NT2/D1 (cell line): ENCODE measurements around the gene UNC5C.

Experiments
- DNase-seq: peaks from one replicate; pipeline ENCODE4 v3.0.0-alpha.2; 2011; ENCODE audit warnings: low read depth, low spot score
- H3K27me3 ChIP-seq: 2 replicates; pipeline ENCODE4 v1.6.0; 2011; ENCODE audit warnings: mild to moderate bottlenecking; ENCODE audit not compliant: insufficient read length, insufficient read depth
- H3K36me3 ChIP-seq: 2 replicates; pipeline ENCODE4 v1.6.1; 2011; ENCODE audit warnings: mild to moderate bottlenecking, low read length, mixed read lengths; ENCODE audit not compliant: insufficient read depth, insufficient read length
- H3K4me1 ChIP-seq: 2 replicates; pipeline ENCODE4 v1.5.1; 2011; ENCODE audit not compliant: insufficient read depth, insufficient read length
- H3K4me3 ChIP-seq: 2 replicates; pipeline ENCODE4 v1.5.1; 2011; ENCODE audit warnings: low read depth; ENCODE audit not compliant: insufficient read length
- H3K9ac ChIP-seq: 2 replicates; pipeline ENCODE4 v1.6.0; 2011; ENCODE audit warnings: low read depth; ENCODE audit not compliant: insufficient read length
- H3K9me3 ChIP-seq: 2 replicates; pipeline ENCODE4 v1.5.1; 2011; ENCODE audit warnings: mild to moderate bottlenecking, low read length; ENCODE audit not compliant: insufficient read depth
- SUZ12 ChIP-seq: IDR thresholded peaks from 2 replicates; pipeline ENCODE4 v1.6.1; 2011; ENCODE audit not compliant: insufficient read length, insufficient read depth; ENCODE audit errors: extremely low read depth
- YY1 ChIP-seq: IDR thresholded peaks from 2 replicates; pipeline ENCODE4 v1.6.1; 2011; ENCODE audit not compliant: insufficient read length, insufficient read depth
- ZNF274 ChIP-seq: IDR thresholded peaks from 2 replicates; pipeline ENCODE4 v1.6.1; 2011; ENCODE audit warnings: mild to moderate bottlenecking, low read depth, low read length

UNC5C gene

GRCh38 chr4:95340191-95340590, 208.6 kb downstream of the UNC5C start:
- TF ChIP-seq YY1, result no peak
- no peak for TF ChIP-seq ZNF274
- TF ChIP-seq SUZ12, result no peak
- Histone ChIP-seq H3K4me1 (no peaks in the 10 kb centered on the region), H3K27me3 (no peaks in the 10 kb centered on the region), H3K4me3 (no peak overlapping the region), H3K9me3 (no peaks in the 10 kb centered on the region), H3K9ac (no peak overlapping the region), H3K36me3 (no peaks in the 10 kb centered on the region)
- DNase-seq, result no peak

- Histone ChIP-seq H3K4me1 (no peaks in the 10 kb centered on the region), H3K4me3 (no peak overlapping the region), H3K36me3 (no peaks in the 10 kb centered on the region), H3K9me3 (no peaks in the 10 kb centered on the region), H3K27me3 (no peaks in the 10 kb centered on the region), H3K9ac (no peak overlapping the region)
- no peak for DNase-seq
- TF ChIP-seq SUZ12 (no peak), YY1 (no peak), ZNF274 (no peak)
Measured at GRCh38 chr4:95325665-95326064, 223.1 kb downstream of the UNC5C start.

GRCh38 chr4:95319169-95319568, 229.6 kb downstream of the UNC5C start:
- Histone ChIP-seq H3K36me3 (no peaks in the 10 kb centered on the region), H3K4me1 (no peaks in the 10 kb centered on the region), H3K9ac (no peak overlapping the region), H3K27me3 (no peaks in the 10 kb centered on the region), H3K9me3 (no peaks in the 10 kb centered on the region), H3K4me3 (no peak overlapping the region)
- TF ChIP-seq SUZ12 (no peak), ZNF274 (no peak), YY1 (no peak)
- DNase-seq, result no peak

GRCh38 chr4:95318483-95318882, 230.3 kb downstream of the UNC5C start:
- Histone ChIP-seq H3K36me3 (no peaks in the 10 kb centered on the region), H3K4me1 (no peaks in the 10 kb centered on the region), H3K9ac (no peak overlapping the region), H3K4me3 (no peak overlapping the region), H3K27me3 (no peaks in the 10 kb centered on the region), H3K9me3 (no peaks in the 10 kb centered on the region)
- TF ChIP-seq YY1, result no peak
- TF ChIP-seq SUZ12, result no peak
- no peak for TF ChIP-seq ZNF274
- DNase-seq, result no peak

- Histone ChIP-seq H3K36me3 (no peaks in the 10 kb centered on the region), H3K9me3 (no peaks in the 10 kb centered on the region), H3K9ac (no peak overlapping the region), H3K27me3 (no peaks in the 10 kb centered on the region), H3K4me3 (no peak overlapping the region), H3K4me1 (no peaks in the 10 kb centered on the region)
- no peak for DNase-seq
- TF ChIP-seq SUZ12 (no peak), ZNF274 (no peak), YY1 (no peak)
Measured at GRCh38 chr4:95318044-95318443, 230.7 kb downstream of the UNC5C start.

- no peak for TF ChIP-seq YY1
- no peak for TF ChIP-seq SUZ12
- TF ChIP-seq ZNF274, result no peak
- Histone ChIP-seq H3K27me3 (no peaks in the 10 kb centered on the region), H3K36me3 (no peaks in the 10 kb centered on the region), H3K4me3 (no peak overlapping the region), H3K9me3 (no peaks in the 10 kb centered on the region), H3K4me1 (no peaks in the 10 kb centered on the region), H3K9ac (no peak overlapping the region)
- DNase-seq, result no peak
Measured at GRCh38 chr4:95317085-95317793, 231.5 kb downstream of the UNC5C start.

GRCh38 chr4:95314573-95314972, 234.2 kb downstream of the UNC5C start:
- H3K9ac ChIP-seq, result no peak overlapping the region
- no peak for DNase-seq
- H3K4me3 ChIP-seq, result no peak overlapping the region
- no peaks in the 10 kb centered on the region for H3K4me1 ChIP-seq
- H3K9me3 ChIP-seq, result no peaks in the 10 kb centered on the region
- H3K27me3 ChIP-seq, result no peaks in the 10 kb centered on the region
- TF ChIP-seq SUZ12 (no peak), YY1 (no peak), ZNF274 (no peak)
- no peaks in the 10 kb centered on the region for H3K36me3 ChIP-seq
